Muscle layer of colon (tissue), 2 donors: ENCODE data around the gene MTMR3.

ENCODE experiments used
- H3K27ac ChIP-seq: one replicate; pipeline ENCODE4 v1.7.0; 2013; ENCODE audit warnings: low read depth, mild to moderate bottlenecking, low read length, moderate library complexity
- H3K27me3 ChIP-seq, 2 donors: one replicate each; pipeline ENCODE4 v1.7.0; 2013; ENCODE audit warnings: low read length in 2 of 2, mild to moderate bottlenecking in 2 of 2; ENCODE audit not compliant: insufficient read depth in 2 of 2, control insufficient read depth in 1 of 2
- H3K36me3 ChIP-seq: one replicate; pipeline ENCODE4 v1.7.0; 2013; ENCODE audit warnings: mild to moderate bottlenecking, low read length; ENCODE audit not compliant: insufficient read depth
- H3K4me1 ChIP-seq: one replicate; pipeline ENCODE4 v1.7.0; 2013; ENCODE audit warnings: mild to moderate bottlenecking, low read length; ENCODE audit not compliant: insufficient read depth
- H3K4me3 ChIP-seq, 2 donors: one replicate each; pipeline ENCODE4 v1.7.0; 2013; ENCODE audit warnings: low read length in 2 of 2, low read depth in 1 of 2, mild to moderate bottlenecking in 1 of 2, moderate library complexity in 1 of 2
- H3K9ac ChIP-seq: one replicate; pipeline ENCODE4 v1.7.0; 2013; ENCODE audit warnings: low read length
- H3K9me3 ChIP-seq: one replicate; pipeline ENCODE4 v1.7.0; 2013; ENCODE audit warnings: mild to moderate bottlenecking, low read length
- donor health status: abdominal sarcoma.
- donor health status: Adenocarcinoma of cecum.

Gene MTMR3

GRCh38 chr22:30023099-30023660, 140.2 kb downstream of the MTMR3 start:
- Histone ChIP-seq H3K4me1 (no peaks in the 10 kb centered on the region), H3K27me3 (no peaks in the 10 kb centered on the region), H3K9ac (no peak overlapping the region), H3K4me3 (no peak overlapping the region), H3K36me3 (peaks cover 91% of the 10 kb centered on the region), H3K27ac (no peak overlapping the region), H3K9me3 (no peaks in the 10 kb centered on the region)

GRCh38 chr22:30024231-30024630, 141.3 kb downstream of the MTMR3 start:
- Histone ChIP-seq H3K36me3 (peaks cover 92% of the 10 kb centered on the region), H3K4me1 (no peaks in the 10 kb centered on the region), H3K9ac (no peak overlapping the region), H3K27me3 (no peaks in the 10 kb centered on the region), H3K9me3 (no peaks in the 10 kb centered on the region), H3K4me3 (no peak overlapping the region), H3K27ac (no peak overlapping the region)

GRCh38 chr22:30025221-30025620, 142.2 kb downstream of the MTMR3 start:
- Histone ChIP-seq H3K4me1 (no peaks in the 10 kb centered on the region), H3K27ac (no peak overlapping the region), H3K9me3 (no peaks in the 10 kb centered on the region), H3K36me3 (peaks cover 82% of the 10 kb centered on the region), H3K4me3 (no peak overlapping the region), H3K9ac (no peak overlapping the region), H3K27me3 (no peaks in the 10 kb centered on the region)

- H3K4me3 ChIP-seq = no peak overlapping the region
- no peak overlapping the region for H3K9ac ChIP-seq
- H3K27ac ChIP-seq = no peak overlapping the region
- no peaks in the 10 kb centered on the region for H3K27me3 ChIP-seq
- H3K9me3 ChIP-seq = no peaks in the 10 kb centered on the region
- H3K4me1 ChIP-seq = no peaks in the 10 kb centered on the region
- H3K36me3 ChIP-seq = peaks cover 67% of the 10 kb centered on the region
Measured at GRCh38 chr22:30026756-30027155, 143.8 kb downstream of the MTMR3 start.

- no peaks in the 10 kb centered on the region for H3K27me3 ChIP-seq
- H3K27ac ChIP-seq = no peak overlapping the region
- H3K9ac ChIP-seq = no peak overlapping the region
- H3K4me1 ChIP-seq = no peaks in the 10 kb centered on the region
- no peaks in the 10 kb centered on the region for H3K9me3 ChIP-seq
- peaks cover 63% of the 10 kb centered on the region for H3K36me3 ChIP-seq
- no peak overlapping the region for H3K4me3 ChIP-seq
Measured at GRCh38 chr22:30027169-30027568, 144.2 kb downstream of the MTMR3 start.

GRCh38 chr22:30027791-30028190, 144.8 kb downstream of the MTMR3 start:
- Histone ChIP-seq H3K4me3 (no peak overlapping the region), H3K36me3 (peaks cover 57% of the 10 kb centered on the region), H3K27me3 (no peaks in the 10 kb centered on the region), H3K9me3 (no peaks in the 10 kb centered on the region), H3K4me1 (no peaks in the 10 kb centered on the region), H3K27ac (no peak overlapping the region), H3K9ac (no peak overlapping the region)

- no peaks in the 10 kb centered on the region for H3K27me3 ChIP-seq
- H3K36me3 ChIP-seq = peaks cover 48% of the 10 kb centered on the region
- H3K4me3 ChIP-seq = no peak overlapping the region
- H3K27ac ChIP-seq = no peak overlapping the region
- no peaks in the 10 kb centered on the region for H3K9me3 ChIP-seq
- no peaks in the 10 kb centered on the region for H3K4me1 ChIP-seq
- no peak overlapping the region for H3K9ac ChIP-seq
Measured at GRCh38 chr22:30028731-30029130, 145.8 kb downstream of the MTMR3 start.

- no peaks in the 10 kb centered on the region for H3K9me3 ChIP-seq
- no peak overlapping the region for H3K4me3 ChIP-seq
- H3K4me1 ChIP-seq = no peaks in the 10 kb centered on the region
- H3K27me3 ChIP-seq = no peaks in the 10 kb centered on the region
- H3K9ac ChIP-seq = no peak overlapping the region
- H3K36me3 ChIP-seq = peaks cover 42% of the 10 kb centered on the region
- H3K27ac ChIP-seq = no peak overlapping the region
Measured at GRCh38 chr22:30029512-30029911, 146.5 kb downstream of the MTMR3 start.

- no peaks in the 10 kb centered on the region for H3K9me3 ChIP-seq
- H3K9ac ChIP-seq = no peak overlapping the region
- no peaks in the 10 kb centered on the region for H3K4me1 ChIP-seq
- H3K4me3 ChIP-seq = no peak overlapping the region
- H3K27ac ChIP-seq = no peak overlapping the region
- H3K27me3 ChIP-seq = no peaks in the 10 kb centered on the region
- H3K36me3 ChIP-seq = peaks cover 34% of the 10 kb centered on the region
Measured at GRCh38 chr22:30030329-30030728, 147.4 kb downstream of the MTMR3 start.

GRCh38 chr22:30031328-30031727, 148.4 kb downstream of the MTMR3 start:
- Histone ChIP-seq H3K27ac (no peak overlapping the region), H3K9ac (no peak overlapping the region), H3K9me3 (no peaks in the 10 kb centered on the region), H3K27me3 (no peaks in the 10 kb centered on the region), H3K36me3 (peaks cover 24% of the 10 kb centered on the region), H3K4me3 (no peak overlapping the region), H3K4me1 (no peaks in the 10 kb centered on the region)

GRCh38 chr22:30031764-30032455, 148.9 kb downstream of the MTMR3 start:
- Histone ChIP-seq H3K36me3 (peaks cover 18% of the 10 kb centered on the region), H3K4me1 (no peaks in the 10 kb centered on the region), H3K4me3 (no peak overlapping the region), H3K9ac (no peak overlapping the region), H3K9me3 (no peaks in the 10 kb centered on the region), H3K27ac (no peak overlapping the region), H3K27me3 (no peaks in the 10 kb centered on the region)

GRCh38 chr22:30033137-30033536, 150.2 kb downstream of the MTMR3 start:
- no peak overlapping the region for H3K9ac ChIP-seq
- H3K36me3 ChIP-seq = peaks cover 8% of the 10 kb centered on the region
- H3K4me1 ChIP-seq = no peaks in the 10 kb centered on the region
- no peaks in the 10 kb centered on the region for H3K27me3 ChIP-seq
- no peak overlapping the region for H3K27ac ChIP-seq
- H3K4me3 ChIP-seq = no peak overlapping the region
- no peaks in the 10 kb centered on the region for H3K9me3 ChIP-seq
